Stimulated activated CD8-positive, alpha-beta memory T cell treated with anti-CD3 and anti-CD28 coated beads, Interleukin-15, amount 100 ng/mL, for 4 hours (primary cell): ENCODE measurements around the gene KANTR.
"Not testable (repeated sequence)": the region's sequence is repeated elsewhere in the genome, so short reads cannot be mapped to it uniquely, and the experiment has no call there.

Source experiments
- DNase-seq, 2 donors: peaks; one replicate each; pipeline ENCODE4 v3.0.0-alpha.2; 2020; ENCODE audit warnings: low read depth in 2 of 2

The KANTR gene

GRCh38 chrX:53128097-53128749, 34.3 kb downstream of the KANTR start:
- no peak for DNase-seq

- no peak for DNase-seq
Measured at GRCh38 chrX:53133400-53133799, 39.5 kb downstream of the KANTR start.

GRCh38 chrX:53135581-53135980, 41.6 kb downstream of the KANTR start:
- DNase-seq = no peak

- DNase-seq = no peak
Measured at GRCh38 chrX:53153581-53153980, 59.6 kb downstream of the KANTR start.

- DNase-seq = no peak
Measured at GRCh38 chrX:53155512-53156206, 61.7 kb downstream of the KANTR start.

- no peak for DNase-seq
Measured at GRCh38 chrX:53156207-53156596, 62.3 kb downstream of the KANTR start.

- no peak for DNase-seq
Measured at GRCh38 chrX:53159184-53159583, 65.2 kb downstream of the KANTR start.

GRCh38 chrX:53160297-53160983, 66.5 kb downstream of the KANTR start:
- no peak for DNase-seq

GRCh38 chrX:53163436-53163835, 69.5 kb downstream of the KANTR start:
- DNase-seq = no peak

- DNase-seq = not testable (repeated sequence)
Measured at GRCh38 chrX:53164566-53164965, 70.6 kb downstream of the KANTR start.

- no peak for DNase-seq
Measured at GRCh38 chrX:53166103-53166502, 72.2 kb downstream of the KANTR start.

- no peak for DNase-seq
Measured at GRCh38 chrX:53171356-53171755, 77.4 kb downstream of the KANTR start.
